GM12878 (cell line): ENCODE data around the gene AGBL3. TPM values are rescaled to one million over a fixed set of nuclear protein-coding genes. Genes with fewer than 3 reads are reported as not detected.

Experiments used
- ATAC-seq: fragments of 200-7000 bp; cut with Tn5 transposase; 3 replicates; pipeline ENCODE4 v1.9.1; 2020; ENCODE audit warnings: mild to moderate bottlenecking, moderate library complexity
- BruUV-seq: library from RNA; stranded (reverse); fragments of 400-500 nt; replicated peaks from 2 replicates; lab custom pipeline; 2021; lab: Mats Ljungman, UMichigan
- CTCF ChIA-PET: fragments of 300-600 bp; sonication (Branson Sonifier 250); formaldehyde crosslinking; extraction: SDS; loops from one replicate; lab custom pipeline; 2021; ENCODE audit warnings: inconsistent platforms; lab: Yijun Ruan, JAX
- POLR2A ChIA-PET: fragments of 350-600 bp; formaldehyde crosslinking; extraction: SDS; loops from one replicate; lab custom pipeline; 2021; ENCODE audit warnings: inconsistent platforms; lab: Charles Lee
- RAD21 ChIA-PET: fragments of 300-600 bp; sonication (Branson Sonifier 250); formaldehyde crosslinking; loops from one replicate; lab custom pipeline; 2023; ENCODE audit warnings: antibody characterized with exemption; ENCODE audit not compliant: unreplicated experiment; lab: Charles Lee
- SMC1A ChIA-PET: fragments of 300-600 bp; sonication (Branson Sonifier 250); formaldehyde crosslinking; loops from one replicate; lab custom pipeline; 2023; ENCODE audit not compliant: unreplicated experiment, uncharacterized antibody; lab: Charles Lee
- DNase-seq: peaks from one replicate; pipeline ENCODE4 v3.0.0-alpha.2; 2011; ENCODE audit warnings: low read depth, low spot score
- FAIRE-seq: peaks from 3 replicates; lab custom pipeline; 2011; peaks lifted over from hg19 to GRCh38; lab: Jason Lieb, UNC
- H2AFZ ChIP-seq: 2 replicates; pipeline ENCODE4 v1.6.0; 2011; ENCODE audit warnings: low read depth, low read length, control low read depth; ENCODE audit not compliant: control insufficient read depth
- H3K27ac ChIP-seq: 2 replicates; pipeline ENCODE4 v1.5.1; 2011; ENCODE audit warnings: control low read depth; ENCODE audit not compliant: control insufficient read depth, insufficient read depth
- H3K27me3 ChIP-seq, 2 experiments: replicated peaks in 1 of 2; 2 replicates each; pipeline versions ENCODE4 v1.6.0 to v1.6.1; 2011; ENCODE audit warnings: low read length in 1 of 2; ENCODE audit not compliant: control insufficient read depth in 2 of 2, insufficient read depth in 2 of 2
- H3K36me3 ChIP-seq, 2 experiments: 2 replicates each; pipeline ENCODE4 v1.5.1; 2011; ENCODE audit warnings: low read length in 1 of 2; ENCODE audit not compliant: control insufficient read depth in 2 of 2, insufficient read depth in 2 of 2
- H3K4me1 ChIP-seq: 2 replicates; pipeline ENCODE4 v1.6.1; 2011; ENCODE audit warnings: mild to moderate bottlenecking, low read length, moderate library complexity, mixed read lengths; ENCODE audit not compliant: control insufficient read depth, insufficient read depth
- H3K4me2 ChIP-seq: 2 replicates; pipeline ENCODE4 v1.6.0; 2011; ENCODE audit warnings: control low read depth; ENCODE audit not compliant: control insufficient read depth, insufficient read depth
- H3K4me3 ChIP-seq: fragments of 200-600 bp; sonication (generic); 2 replicates; pipeline ENCODE4 v1.5.1; 2016
- H3K79me2 ChIP-seq: 2 replicates; pipeline ENCODE4 v1.6.0; 2011; ENCODE audit warnings: low read length; ENCODE audit not compliant: control insufficient read depth, insufficient read depth
- H3K9ac ChIP-seq: 2 replicates; pipeline ENCODE4 v1.8.0; 2011; ENCODE audit warnings: low read length, control low read depth, mixed read lengths; ENCODE audit not compliant: control insufficient read depth, insufficient read depth
- H3K9me3 ChIP-seq: replicated peaks from 3 replicates; pipeline ENCODE4 v1.5.1; 2011; ENCODE audit warnings: mild to moderate bottlenecking, low read length; ENCODE audit not compliant: control insufficient read depth, insufficient read depth
- H4K20me1 ChIP-seq: 2 replicates; pipeline ENCODE4 v1.6.0; 2011; ENCODE audit not compliant: control insufficient read depth, insufficient read depth
- BHLHE40 ChIP-seq, 2 experiments: fragments of 450-650 bp in 1 of 2; IDR thresholded peaks; 2 replicates each; pipeline ENCODE4 v1.6.1; 2011 to 2017; ENCODE audit warnings: low read depth in 2 of 2, borderline replicate concordance in 1 of 2, improper control_type of control experiment in 1 of 2, low read length in 1 of 2, mild to moderate bottlenecking in 1 of 2
- CEBPB ChIP-seq, 2 experiments: fragments of 150-350 bp in 1 of 2; IDR thresholded peaks; 2 replicates each; pipeline ENCODE4 v1.6.1; 2012 to 2014; ENCODE audit warnings: low read depth in 2 of 2, low read length in 2 of 2, borderline replicate concordance in 1 of 2, inconsistent platforms in 1 of 2
- ETV6 ChIP-seq, 2 experiments: fragments of 450-650 bp in 1 of 2; IDR thresholded peaks in 1 of 2; conservative IDR thresholded peaks in 1 of 2; 2 replicates each; pipeline ENCODE4 v1.6.1; 2014; ENCODE audit warnings: antibody characterized with exemption in 1 of 2, borderline replicate concordance in 1 of 2, low read depth in 1 of 2, mild to moderate bottlenecking in 1 of 2, moderate library complexity in 1 of 2
- FOS ChIP-seq: IDR thresholded peaks from 3 replicates; pipeline ENCODE4 v1.6.1; 2011; ENCODE audit warnings: borderline replicate concordance; ENCODE audit not compliant: insufficient read length; ENCODE audit errors: extremely low read depth
- FOXK2 ChIP-seq: fragments of 450-650 bp; IDR thresholded peaks from 2 replicates; pipeline ENCODE4 v1.6.1; 2017; ENCODE audit warnings: mild to moderate bottlenecking, moderate library complexity
- GATAD2B ChIP-seq: fragments of 450-650 bp; conservative IDR thresholded peaks from 2 replicates; pipeline ENCODE4 v1.6.1; 2017; ENCODE audit warnings: low read depth, mild to moderate bottlenecking, moderate library complexity
- PML ChIP-seq: IDR thresholded peaks from 2 replicates; pipeline ENCODE4 v1.6.1; 2012; ENCODE audit warnings: low read length, inconsistent platforms
- POU2F2 ChIP-seq: IDR thresholded peaks from 3 replicates; pipeline ENCODE4 v1.6.1; 2011; ENCODE audit warnings: low read depth, mild to moderate bottlenecking, low read length, borderline replicate concordance
- RCOR1 ChIP-seq: conservative IDR thresholded peaks from 2 replicates; pipeline ENCODE4 v1.6.1; 2012; ENCODE audit warnings: low read depth, low read length, improper control_type of control experiment
- RUNX3 ChIP-seq: IDR thresholded peaks from 2 replicates; pipeline ENCODE4 v1.6.1; 2012; ENCODE audit warnings: low read length, inconsistent platforms
- SPI1 ChIP-seq: IDR thresholded peaks from 2 replicates; pipeline ENCODE4 v1.6.1; 2011; ENCODE audit warnings: low read depth, mild to moderate bottlenecking, low read length, moderate library complexity, borderline replicate concordance; ENCODE audit not compliant: insufficient read depth
- TCF12 ChIP-seq: IDR thresholded peaks from 2 replicates; pipeline ENCODE4 v1.6.1; 2011; ENCODE audit warnings: low read depth, mild to moderate bottlenecking, low read length
- WGBS: methylation state at CpG from one replicate; pipeline ENCODE4 v1.1.6; 2016; ENCODE audit warnings: low lambda C conversion rate; ENCODE audit not compliant: insufficient replicate concordance, insufficient coverage; ENCODE audit errors: missing lambda C conversion rate; 5-methylcytosine and 5-hydroxymethylcytosine counted together
- in situ Hi-C: fragments of 300-500 bp; cut with MboI; formaldehyde crosslinking; loops from 9 replicates; pipeline ENCODE4 v1.14.3; 2018; ENCODE audit warnings: mixed read lengths
- intact Hi-C: fragments of 100-400 bp; cut with micrococcal nuclease; formaldehyde crosslinking; loops from one replicate; pipeline ENCODE4 v1.14.2; 2022; ENCODE audit not compliant: unreplicated experiment
- polyA plus RNA-seq, 11 experiments: library from polyadenylated mRNA; depleted of rRNA in 4 of 11; unstranded in 6 of 11; stranded (reverse) in 5 of 11; fragments of >200 nt; fragmentation: Nextera tagmentation in 4 of 11; fragmentation: Illumina TruSeq in 1 of 11; extraction: Ambion mirVana in 4 of 11; extraction: Trizol in 1 of 11; gene quantifications; 1 replicate in 1 of 11; 2 replicates in 10 of 11; pipeline versions ENCODE4 v1.2.1 to v1.2.3, GENCODE V29; 2011 to 2016; ENCODE audit warnings: inconsistent platforms in 2 of 11, missing spikeins in 2 of 11, low read depth in 1 of 11
- total RNA-seq, 4 experiments: library from RNA; depleted of rRNA in 3 of 4; stranded (reverse); fragments of >200 nt in 3 of 4; fragmentation: Illumina TruSeq in 1 of 4; extraction: Trizol in 1 of 4; gene quantifications; 2 replicates each; pipeline versions ENCODE4 v1.2.1 to v1.2.3, GENCODE V29; 2013 to 2021
- TF ChIP-seq, protein P1 (sequence below): IDR thresholded peaks from 2 replicates; pipeline ENCODE4 v1.6.1; 2011; ENCODE audit warnings: borderline replicate concordance, low read depth, mild to moderate bottlenecking, moderate library complexity, mixed read lengths, low read length; ENCODE audit not compliant: insufficient read depth; ENCODE audit errors: extremely low read length

The AGBL3 gene
- total and polyA plus RNA-seq, 10 of the 15 experiments (the other 5 are each of a cell fraction or from before 2014, with no cell fraction given), result 0.82 to 12.4 (median 3.7) TPM

DNA sequence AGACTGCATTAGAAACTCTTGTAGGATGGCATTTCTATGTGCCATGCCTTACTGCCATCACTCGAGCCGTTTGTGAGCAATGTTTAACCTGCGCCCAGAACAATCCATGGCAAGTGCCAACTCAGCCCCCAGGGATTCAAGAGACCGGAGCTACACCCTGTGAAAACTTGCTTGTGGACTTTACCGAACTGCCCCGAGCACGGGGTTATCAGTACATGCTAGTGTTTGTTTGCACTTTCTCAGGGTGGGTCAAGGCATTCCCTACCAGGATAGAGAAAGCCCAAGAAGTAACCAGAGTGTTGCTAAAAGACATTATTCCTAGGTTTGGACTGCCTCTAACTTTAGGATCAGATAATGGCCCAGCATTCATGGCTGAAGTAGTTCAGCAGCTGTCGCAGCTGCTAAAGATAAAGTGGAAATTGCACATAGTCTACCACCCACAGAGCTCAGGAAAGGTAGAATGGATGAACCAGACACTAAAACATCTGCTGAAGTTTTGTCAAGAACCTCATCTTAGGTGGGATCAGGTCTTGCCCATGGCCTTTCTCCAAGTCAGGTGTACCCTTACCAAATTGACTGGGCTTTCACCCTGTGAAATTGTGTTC is 193.1 kb downstream of the AGBL3 start (continued):
- no peak for TF ChIP-seq FOS
- no peak for TF ChIP-seq SPI1
- TF ChIP-seq ETV6 (conservative IDR thresholded peaks at IDR 0.05 in 1 of 2, IDR thresholded peaks at IDR 0.05 in 1 of 2; ENCODE audit: borderline replicate concordance in 1 of 2, low read depth in 1 of 2), result no peak
- TF ChIP-seq FOXK2, result no peak
- TF ChIP-seq CEBPB (IDR thresholded peaks at IDR 0.05; ENCODE audit: borderline replicate concordance in 1 of 2, low read depth in 2 of 2, low read length in 2 of 2), result no peak
- TF ChIP-seq TCF12, result no peak
- no peak for TF ChIP-seq PML

DNA sequence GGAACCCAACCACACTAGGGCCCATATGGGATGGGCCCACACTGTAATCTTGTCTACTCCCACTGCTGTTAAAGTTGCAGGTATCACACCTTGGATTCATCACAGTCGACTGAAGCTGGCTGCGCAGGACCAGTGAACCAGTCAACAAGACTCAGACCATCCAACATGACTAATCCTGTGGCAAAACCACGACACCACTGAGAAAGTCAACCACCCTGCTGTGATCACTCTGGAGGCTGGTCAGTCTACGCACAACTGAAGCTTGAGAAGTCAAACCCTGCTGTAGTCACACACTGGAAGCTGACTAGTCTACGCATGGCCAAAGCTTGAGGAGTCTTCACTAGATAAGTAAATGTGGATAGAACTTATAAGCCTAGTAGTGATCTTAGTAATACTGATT is 193.8 kb downstream of the AGBL3 start:
- WGBS, result 78% methylated on average over 5 of the region's 5 CpGs
- H3K9me3 ChIP-seq, result peaks cover 48% of the 10 kb centered on the region
- ChIA-PET RAD21 (interaction anchor here (1.3 kb wide), 1 partner anchor 9 kb away, joined by 4 read pairs; the partner anchor contains the start of gene CYREN), CTCF (interaction anchor here (2.3 kb wide), 1 partner anchor 9 kb away, joined by 6 read pairs; no protein-coding TSS in a partner anchor), SMC1A (interaction anchor here (1.1 to 1.9 kb wide), 3 partner anchors 19 to 38 kb away, joined by 4 to 5 read pairs (median 5); no protein-coding TSS in a partner anchor), POLR2A (interaction anchor here (0.8 kb wide), 1 partner anchor 20 kb away, joined by 3 read pairs; no protein-coding TSS in a partner anchor)
- no peak overlapping the region for H3K4me2 ChIP-seq
- intact Hi-C loops, result no loop called here
- no peak overlapping the region for H3K27ac ChIP-seq
- no peak for TF ChIP-seq GATAD2B
- TF ChIP-seq RUNX3, result peak; percentile 51
- no peak for TF ChIP-seq POU2F2
- TF ChIP-seq SPI1, result no peak
- TF ChIP-seq BHLHE40 (IDR thresholded peaks at IDR 0.05; ENCODE audit: borderline replicate concordance in 1 of 2, low read depth in 2 of 2, low read length in 1 of 2), result no peak
- TF ChIP-seq FOXK2, result no peak
- TF ChIP-seq, protein P1, sequence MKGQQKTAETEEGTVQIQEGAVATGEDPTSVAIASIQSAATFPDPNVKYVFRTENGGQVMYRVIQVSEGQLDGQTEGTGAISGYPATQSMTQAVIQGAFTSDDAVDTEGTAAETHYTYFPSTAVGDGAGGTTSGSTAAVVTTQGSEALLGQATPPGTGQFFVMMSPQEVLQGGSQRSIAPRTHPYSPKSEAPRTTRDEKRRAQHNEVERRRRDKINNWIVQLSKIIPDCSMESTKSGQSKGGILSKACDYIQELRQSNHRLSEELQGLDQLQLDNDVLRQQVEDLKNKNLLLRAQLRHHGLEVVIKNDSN, result no peak
- no peak for TF ChIP-seq RCOR1
- H3K9ac ChIP-seq, result no peak overlapping the region
- no peak overlapping the region for H2AFZ ChIP-seq
- peak; percentile 54 for ATAC-seq
- DNase-seq, result peak; percentile 33
- no peak overlapping the region for H3K4me3 ChIP-seq
- H3K27me3 ChIP-seq, result no peaks in the 10 kb centered on the region
- in situ Hi-C loops, result no loop called here
- peaks cover 31% of the 10 kb centered on the region for H3K79me2 ChIP-seq
- peaks cover 18 to 52% of the 10 kb centered on the region in 2 experiments for H3K36me3 ChIP-seq
- H3K4me1 ChIP-seq, result no peaks in the 10 kb centered on the region; the same call in 1 of the 2 replicates
- H4K20me1 ChIP-seq, result no peaks in the 10 kb centered on the region
- no peak for FAIRE-seq
- no TSS peak for BruUV-seq
